Immature natural killer cell (primary cell): ENCODE data around the gene IL24. TPM values are rescaled to one million over a fixed set of nuclear protein-coding genes. Genes with fewer than 3 reads are reported as not detected.

Source experiments
- DNase-seq, 3 donors: peaks; one replicate each; pipeline ENCODE4 v3.0.0; 2022; ENCODE audit warnings: mixed read lengths in 1 of 3
- H3K27ac Mint-ChIP-seq, 6 donors: one replicate each; pipeline ENCODE4 v1.8.0; 2020; ENCODE audit warnings: mixed read lengths in 6 of 6, mild to moderate bottlenecking in 5 of 6, inconsistent platforms in 4 of 6, moderate library complexity in 3 of 6
- H3K27me3 Mint-ChIP-seq, 3 donors: one replicate each; pipeline ENCODE4 v1.8.0; 2020 to 2021; ENCODE audit warnings: low read depth in 3 of 3, mild to moderate bottlenecking in 3 of 3, mixed read lengths in 3 of 3, moderate library complexity in 3 of 3, inconsistent platforms in 1 of 3
- H3K36me3 Mint-ChIP-seq, 3 donors: one replicate each; pipeline ENCODE4 v1.8.0; 2020; ENCODE audit warnings: mixed read lengths in 3 of 3, inconsistent platforms in 2 of 3, mild to moderate bottlenecking in 2 of 3
- H3K4me1 Mint-ChIP-seq, 2 donors: one replicate each; pipeline ENCODE4 v1.8.0; 2020; ENCODE audit warnings: inconsistent platforms in 2 of 2, mild to moderate bottlenecking in 2 of 2, mixed read lengths in 2 of 2, moderate library complexity in 1 of 2
- H3K4me3 Mint-ChIP-seq, 5 donors: one replicate each; pipeline ENCODE4 v1.8.0; 2020; ENCODE audit warnings: mild to moderate bottlenecking in 5 of 5, mixed read lengths in 5 of 5, inconsistent platforms in 3 of 5, moderate library complexity in 3 of 5
- H3K9me3 Mint-ChIP-seq, 6 donors: one replicate each; pipeline ENCODE4 v1.8.0; 2020; ENCODE audit warnings: mild to moderate bottlenecking in 6 of 6, mixed read lengths in 6 of 6, inconsistent platforms in 4 of 6, moderate library complexity in 3 of 6
- polyA plus RNA-seq, 3 donors: library from polyadenylated mRNA; unstranded; fragments of 300-500 nt; fragmentation: Illumina TruSeq; gene quantifications; one replicate each; pipeline ENCODE4 v1.2.3, GENCODE V29; 2021

IL24 gene
- polyA plus RNA-seq, 3 donors from 2014 or later, result 9.3 to 21.5 (median 13.3) TPM

DNA sequence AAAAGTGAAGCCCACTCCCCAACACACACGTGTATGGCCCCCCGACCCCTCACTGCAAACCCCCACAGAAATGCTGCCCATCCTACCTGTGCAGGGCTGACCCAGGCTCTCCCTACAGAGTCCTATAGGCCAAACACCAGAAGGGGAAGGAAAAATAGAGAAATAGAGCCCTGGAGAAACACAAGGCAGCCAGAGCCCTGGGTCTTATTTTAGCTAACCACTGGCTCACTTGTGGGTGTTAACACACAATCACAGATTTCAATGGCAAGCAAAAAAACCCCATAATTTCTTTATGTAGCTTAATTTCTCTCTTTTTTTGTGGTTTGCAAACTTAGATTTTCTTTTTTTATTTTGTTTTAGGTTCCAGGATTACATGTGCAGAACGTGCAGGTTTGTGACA lies 50.0 kb downstream of the IL24 start:
- Mint-ChIP-seq H3K4me3 (no peak overlapping the region), H3K27ac (no peak overlapping the region), H3K9me3 (no peaks in the 10 kb centered on the region), H3K4me1 (peaks cover 29 to 53% of the 10 kb centered on the region in 2 donors), H3K36me3 (no peaks in the 10 kb centered on the region), H3K27me3 (peaks cover 6 to 20% (median 8%) of the 10 kb centered on the region in 3 donors)
- DNase-seq, result no peak

DNA sequence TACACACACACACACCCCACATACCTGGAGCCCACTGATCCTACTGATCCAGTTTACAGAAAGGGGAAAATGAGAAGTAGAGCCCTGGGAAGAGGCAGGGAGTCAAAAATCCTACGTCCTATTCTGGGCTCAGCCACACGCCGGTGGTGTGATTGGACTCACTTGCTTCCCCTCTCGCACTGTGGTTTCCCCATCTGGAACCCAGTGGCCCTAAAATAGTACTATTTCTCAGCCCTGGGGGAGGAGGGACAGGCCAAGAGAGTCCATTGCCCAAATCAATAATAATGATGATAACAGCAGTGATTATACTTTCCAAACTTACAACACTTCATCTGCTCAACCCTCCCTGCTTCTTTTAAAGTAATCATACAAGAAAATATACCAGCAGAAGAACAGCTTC lies 52.0 kb downstream of the IL24 start:
- peaks cover 4 to 15% (median 5%) of the 10 kb centered on the region in 3 donors for H3K27me3 Mint-ChIP-seq
- no peak overlapping the region for H3K4me3 Mint-ChIP-seq
- no peak for DNase-seq
- no peaks in the 10 kb centered on the region for H3K36me3 Mint-ChIP-seq
- no peaks in the 10 kb centered on the region for H3K9me3 Mint-ChIP-seq
- peaks cover 24 to 46% of the 10 kb centered on the region in 2 donors for H3K4me1 Mint-ChIP-seq
- H3K27ac Mint-ChIP-seq, result no peak overlapping the region

DNA sequence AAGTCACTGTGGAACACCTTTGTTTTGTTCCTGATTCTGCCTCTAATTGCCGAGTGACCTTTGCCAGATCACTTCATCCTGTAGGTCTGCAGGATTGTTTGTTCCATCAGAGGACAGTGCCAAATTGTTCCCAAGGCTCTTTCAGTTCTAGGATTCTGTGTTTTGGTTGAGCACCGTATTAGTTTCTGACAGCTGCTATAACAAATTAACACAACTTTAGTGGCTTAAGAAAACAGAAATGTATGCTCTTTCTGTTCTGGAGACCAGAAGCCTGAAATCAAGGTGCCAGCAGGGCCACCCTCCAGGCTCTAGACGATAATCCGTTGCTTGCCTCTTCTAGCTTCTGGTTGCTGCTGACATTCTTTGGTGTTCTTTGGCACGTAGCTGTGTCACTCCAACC lies 52.4 kb downstream of the IL24 start:
- no peak for DNase-seq
- Mint-ChIP-seq H3K4me3 (no peak overlapping the region), H3K9me3 (no peaks in the 10 kb centered on the region), H3K27me3 (peaks cover 2 to 12% (median 5%) of the 10 kb centered on the region in 3 donors), H3K27ac (no peak overlapping the region), H3K36me3 (no peaks in the 10 kb centered on the region), H3K4me1 (peaks cover 21 to 41% of the 10 kb centered on the region in 2 donors)

DNA sequence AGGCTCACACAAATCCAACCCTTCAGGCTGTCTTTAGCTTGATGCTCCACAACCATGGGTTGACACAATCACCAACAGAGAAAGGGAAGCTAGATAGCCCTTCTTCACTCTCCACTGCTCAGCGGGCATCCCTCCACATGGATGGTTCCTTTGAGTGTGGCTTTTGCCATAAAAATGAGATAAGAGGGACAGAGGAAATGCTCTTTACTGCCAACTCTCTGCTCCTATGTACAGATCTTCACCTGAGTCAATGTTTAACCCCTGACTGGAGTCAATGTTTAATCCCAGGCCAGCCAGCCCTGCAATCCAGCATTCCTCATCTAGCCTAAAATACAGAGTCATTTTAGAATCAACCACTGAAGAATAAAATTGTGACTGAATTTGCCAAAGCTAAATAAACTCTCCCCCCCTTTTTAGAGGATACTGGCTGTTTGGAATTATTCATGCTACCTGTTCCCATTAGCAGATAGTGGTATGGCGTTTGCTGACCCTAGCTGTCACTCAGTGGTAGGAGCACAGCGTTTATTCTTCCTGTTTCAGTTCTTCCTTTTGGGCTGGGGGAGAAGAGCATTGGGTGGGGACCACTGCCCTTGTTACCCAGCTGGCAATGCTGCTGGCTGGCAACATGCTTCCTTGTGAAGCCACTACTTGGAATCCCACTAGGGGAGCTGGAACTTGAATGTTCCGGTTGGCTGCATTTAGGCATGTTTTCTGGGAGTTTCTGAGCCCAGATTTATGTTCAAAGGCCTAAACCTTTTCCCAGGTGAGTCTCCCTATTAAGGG lies 54.3 kb downstream of the IL24 start:
- no peaks in the 10 kb centered on the region for H3K36me3 Mint-ChIP-seq
- H3K4me1 Mint-ChIP-seq, result peaks cover 11 to 23% of the 10 kb centered on the region in 2 donors
- H3K4me3 Mint-ChIP-seq, result no peak overlapping the region
- no peak overlapping the region for H3K27ac Mint-ChIP-seq
- H3K9me3 Mint-ChIP-seq, result no peaks in the 10 kb centered on the region
- DNase-seq, result no peak
- peaks cover 0 to 10% (median 7%) of the 10 kb centered on the region in 3 donors for H3K27me3 Mint-ChIP-seq

DNA sequence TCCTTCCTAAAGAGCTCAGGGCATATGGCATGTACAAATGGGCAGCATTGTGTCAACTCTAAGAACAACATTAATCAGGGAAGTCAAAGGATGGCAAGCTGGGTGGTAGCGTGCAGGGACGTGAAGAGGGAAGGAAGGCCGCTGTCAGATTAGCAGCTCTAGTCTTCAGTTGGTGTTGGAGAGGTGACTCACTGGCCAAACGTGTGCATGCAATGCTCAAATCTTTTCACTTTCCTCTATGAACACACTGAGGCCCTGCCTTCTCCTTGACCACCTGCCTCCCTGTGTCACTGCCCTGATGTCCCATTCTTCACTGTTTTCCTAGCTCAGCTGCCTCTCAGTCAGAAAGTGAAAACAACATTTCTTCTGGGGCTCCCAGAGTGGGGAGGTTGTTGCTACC lies 54.9 kb downstream of the IL24 start:
- no peak for DNase-seq
- H3K4me3 Mint-ChIP-seq, result no peak overlapping the region
- H3K27ac Mint-ChIP-seq, result no peak overlapping the region
- H3K9me3 Mint-ChIP-seq, result no peaks in the 10 kb centered on the region
- H3K36me3 Mint-ChIP-seq, result no peaks in the 10 kb centered on the region
- H3K27me3 Mint-ChIP-seq, result peaks cover 0 to 10% (median 4%) of the 10 kb centered on the region in 3 donors
- H3K4me1 Mint-ChIP-seq, result peaks cover 6 to 16% of the 10 kb centered on the region in 2 donors

DNA sequence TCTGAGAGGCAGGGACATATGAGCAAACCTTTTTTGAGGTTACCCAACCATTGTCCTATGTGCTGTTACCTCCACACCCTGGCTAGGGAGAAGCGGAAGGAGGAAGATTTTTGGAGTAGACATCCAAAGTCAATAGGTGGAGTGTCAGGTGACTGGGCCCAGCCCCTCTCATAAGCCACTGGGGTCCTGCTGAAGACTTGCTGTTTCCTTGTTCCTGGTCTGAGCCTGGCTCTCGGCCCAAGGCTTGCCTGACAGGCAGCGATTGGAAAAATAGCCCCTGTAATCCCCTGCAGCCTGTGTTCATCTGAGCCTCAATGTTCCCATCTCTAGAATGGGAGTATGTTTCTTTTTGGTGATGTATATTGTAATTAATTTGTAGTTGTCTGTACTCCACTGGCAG lies 55.9 kb downstream of the IL24 start:
- H3K4me3 Mint-ChIP-seq, result no peak overlapping the region
- no peak for DNase-seq
- H3K27ac Mint-ChIP-seq, result no peak overlapping the region
- H3K27me3 Mint-ChIP-seq, result peaks cover 0 to 10% (median 3%) of the 10 kb centered on the region in 3 donors
- H3K4me1 Mint-ChIP-seq, result peaks cover 0 to 7% of the 10 kb centered on the region in 2 donors
- no peaks in the 10 kb centered on the region for H3K9me3 Mint-ChIP-seq
- H3K36me3 Mint-ChIP-seq, result no peaks in the 10 kb centered on the region

DNA sequence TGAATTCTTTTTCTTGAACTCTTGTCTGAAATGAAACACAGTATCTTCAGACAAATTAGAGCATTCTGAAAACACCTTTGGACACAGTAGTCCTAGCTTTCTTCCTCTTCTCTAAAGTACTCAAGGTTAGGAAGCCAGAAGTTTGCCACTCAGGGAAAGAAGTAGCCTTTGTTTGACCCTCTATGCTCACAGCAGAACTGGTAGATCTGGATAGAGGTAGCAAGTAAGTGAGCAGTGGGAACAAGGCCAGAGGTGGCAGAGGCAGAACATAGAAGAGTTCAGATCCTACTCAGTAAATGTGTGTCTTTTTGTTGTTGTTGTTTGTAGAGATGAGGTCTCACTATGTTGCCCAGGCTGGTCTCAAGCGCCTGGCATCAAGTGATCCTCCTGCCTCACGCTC lies 56.4 kb downstream of the IL24 start:
- no peaks in the 10 kb centered on the region for H3K36me3 Mint-ChIP-seq
- H3K4me1 Mint-ChIP-seq, result peaks cover 0 to 4% of the 10 kb centered on the region in 2 donors
- DNase-seq, result no peak
- H3K9me3 Mint-ChIP-seq, result no peaks in the 10 kb centered on the region
- peaks cover 0 to 8% (median 3%) of the 10 kb centered on the region in 3 donors for H3K27me3 Mint-ChIP-seq
- H3K4me3 Mint-ChIP-seq, result no peak overlapping the region
- H3K27ac Mint-ChIP-seq, result no peak overlapping the region

Other genes with a start within 250 kb of the IL24 start
- gene MAPKAPK2, start 212.5 kb upstream of the IL24 start, polyA plus RNA-seq, result 1 to 10 TPM; 3.5 to 7.2 (median 4.1) TPM
- not detected for gene IL19, start 126.7 kb upstream of the IL24 start, polyA plus RNA-seq
- gene IL10, start 124.9 kb upstream of the IL24 start, polyA plus RNA-seq, result under 1 TPM in 1 of 3 donors, not detected in 2; 0.43 TPM
- gene IL20, start 31.8 kb upstream of the IL24 start, polyA plus RNA-seq, result not detected
- 100 to 1,000 TPM; 255 to 454 (median 370) TPM for gene FCMR, start 24.5 kb downstream of the IL24 start, polyA plus RNA-seq
- gene PIGR, start 49.0 kb downstream of the IL24 start, polyA plus RNA-seq, result under 1 TPM in 2 of 3 donors, not detected in 1; 0.13 to 0.25 TPM
- not detected for gene FCAMR, start 73.0 kb downstream of the IL24 start, polyA plus RNA-seq
- gene C1orf116, start 135.3 kb downstream of the IL24 start, polyA plus RNA-seq, result under 1 TPM in 1 of 3 donors, not detected in 2; 0.31 TPM
- 1 to 10 TPM in 1 of 3 donors, under 1 TPM in 1, not detected in 1; 0.49 to 1.5 TPM for gene YOD1, start 153.8 kb downstream of the IL24 start, polyA plus RNA-seq
- 1 to 10 TPM in 2 of 3 donors, under 1 TPM in 1; 0.94 to 1.8 (median 1.4) TPM for gene PFKFB2, start 155.8 kb downstream of the IL24 start, polyA plus RNA-seq
- gene C4BPB, start 191.4 kb downstream of the IL24 start, polyA plus RNA-seq, result under 1 TPM in 1 of 3 donors, not detected in 2; 0.24 TPM
- not detected for gene C4BPA, start 206.8 kb downstream of the IL24 start, polyA plus RNA-seq